HEK293 (cell line): ENCODE data around the gene ZNF732.
"Not testable (repeated sequence)": the region's sequence is repeated elsewhere in the genome, so short reads cannot be mapped to it uniquely, and the experiment has no call there.

ENCODE experiments used
- CTCF ChIA-PET: fragments of 350-600 bp; formaldehyde crosslinking; extraction: SDS; loops from one replicate; lab custom pipeline; 2021; ENCODE audit warnings: antibody characterized with exemption; lab: Yijun Ruan, JAX
- POLR2A ChIA-PET: fragments of 300-600 bp; formaldehyde crosslinking; extraction: SDS; loops from one replicate; lab custom pipeline; 2020; ENCODE audit warnings: antibody characterized with exemption, inconsistent platforms; lab: Yijun Ruan, JAX
- H3K27ac ChIP-seq: fragments of 200-500 bp; sonication (Bioruptor generic); 2 replicates; pipeline ENCODE4 v1.5.1; 2014; ENCODE audit warnings: low read depth, low read length, control low read depth, inconsistent platforms; ENCODE audit errors: extremely low read depth
- H3K36me3 ChIP-seq, 2 experiments: fragments of 200-500 bp in 1 of 2; sonication (Bioruptor generic) in 1 of 2; 1 replicate in 1 of 2; 2 replicates in 1 of 2; pipeline ENCODE4 v1.5.1; 2014 to 2017; ENCODE audit warnings: inconsistent platforms in 2 of 2, low read length in 2 of 2; ENCODE audit not compliant: control insufficient read depth in 2 of 2, insufficient read depth in 1 of 2
- H3K4me1 ChIP-seq: fragments of 200-500 bp; sonication (Bioruptor generic); 2 replicates; pipeline ENCODE4 v1.5.1; 2014; ENCODE audit warnings: mild to moderate bottlenecking, low read length, inconsistent platforms; ENCODE audit not compliant: control insufficient read depth, insufficient read depth
- H3K4me3 ChIP-seq: 2 replicates; pipeline ENCODE4 v1.5.1; 2011; ENCODE audit warnings: low read depth, mild to moderate bottlenecking, control low read depth, low read length, moderate library complexity
- H3K9me3 ChIP-seq: fragments of 200-500 bp; sonication (Bioruptor generic); 2 replicates; pipeline ENCODE4 v1.5.1; 2014; ENCODE audit warnings: low read depth, low read length, inconsistent platforms; ENCODE audit not compliant: control insufficient read depth, insufficient read depth
- GLI2 ChIP-seq: fragments of 450-650 bp; formaldehyde crosslinking; IDR thresholded peaks from 2 replicates; pipeline ENCODE4; 2017; ENCODE audit warnings: missing biosample characterization, missing genetic modification characterization, low read depth, borderline replicate concordance
- PRDM1 ChIP-seq: fragments of 450-650 bp; formaldehyde crosslinking; IDR thresholded peaks from 2 replicates; pipeline ENCODE4; 2016; ENCODE audit warnings: missing biosample characterization, missing genetic modification characterization
- SETDB1 ChIP-seq: IDR thresholded peaks from one replicate; pipeline ENCODE4 v1.6.1; 2017; ENCODE audit warnings: mild to moderate bottlenecking, low read length, moderate library complexity, mixed read lengths; ENCODE audit not compliant: insufficient read length
- SP3 ChIP-seq: fragments of 450-650 bp; formaldehyde crosslinking; IDR thresholded peaks from 2 replicates; pipeline ENCODE4 v1.5.1; 2016; ENCODE audit warnings: missing biosample characterization, missing genetic modification characterization
- TRIM28 ChIP-seq: IDR thresholded peaks from 2 replicates; pipeline ENCODE4 v1.6.1; 2011; ENCODE audit warnings: low read length, control low read depth, borderline replicate concordance
- ZEB2 ChIP-seq: fragments of 450-650 bp; formaldehyde crosslinking; IDR thresholded peaks from 2 replicates; pipeline ENCODE4 v1.5.1; 2016; ENCODE audit warnings: missing biosample characterization, missing genetic modification characterization
- ZFP69B ChIP-seq: fragments of 450-650 bp; formaldehyde crosslinking; IDR thresholded peaks from 2 replicates; pipeline ENCODE4 v1.5.1; 2016; ENCODE audit warnings: missing biosample characterization, missing genetic modification characterization
- ZNF10 ChIP-seq: fragments of 450-650 bp; formaldehyde crosslinking; IDR thresholded peaks from 2 replicates; pipeline ENCODE4 v1.5.1; 2017; ENCODE audit warnings: missing biosample characterization, missing genetic modification characterization
- ZNF175 ChIP-seq: fragments of 450-650 bp; formaldehyde crosslinking; IDR thresholded peaks from 2 replicates; pipeline ENCODE4 v1.5.1; 2016; ENCODE audit warnings: missing biosample characterization, missing genetic modification characterization
- ZNF274 ChIP-seq, 2 experiments: fragments of 200-500 bp in 1 of 2; fragments of 450-650 bp in 1 of 2; sonication (Bioruptor generic) in 1 of 2; formaldehyde crosslinking in 1 of 2; IDR thresholded peaks; 2 replicates each; pipeline versions ENCODE4 v1.5.1 to v1.6.1; 2014 to 2016; ENCODE audit warnings: borderline replicate concordance in 1 of 2, inconsistent platforms in 1 of 2, low read length in 1 of 2, missing biosample characterization in 1 of 2, missing genetic modification characterization in 1 of 2
- ZNF341 ChIP-seq: fragments of 450-650 bp; formaldehyde crosslinking; IDR thresholded peaks from 2 replicates; pipeline ENCODE4; 2016; ENCODE audit warnings: low read depth, missing biosample characterization, missing genetic modification characterization
- ZNF558 ChIP-seq: fragments of 450-650 bp; formaldehyde crosslinking; IDR thresholded peaks from 2 replicates; pipeline ENCODE4 v1.5.1; 2016; ENCODE audit warnings: missing biosample characterization, missing genetic modification characterization
- ZNF654 ChIP-seq: fragments of 450-650 bp; formaldehyde crosslinking; IDR thresholded peaks from 2 replicates; pipeline ENCODE4 v1.5.1; 2016; ENCODE audit warnings: low read depth, missing biosample characterization, missing genetic modification characterization
- ZNF677 ChIP-seq: fragments of 450-650 bp; IDR thresholded peaks from 2 replicates; pipeline ENCODE4 v1.5.0; 2018; ENCODE audit warnings: missing biosample characterization, mild to moderate bottlenecking, missing genetic modification characterization, moderate library complexity
- ZNF768 ChIP-seq: fragments of 450-650 bp; formaldehyde crosslinking; IDR thresholded peaks from 2 replicates; pipeline ENCODE4 v1.5.1; 2018; ENCODE audit warnings: missing biosample characterization, mild to moderate bottlenecking, missing genetic modification characterization
- ZNF776 ChIP-seq: fragments of 450-650 bp; formaldehyde crosslinking; IDR thresholded peaks from 2 replicates; pipeline ENCODE4 v1.5.0; 2017; ENCODE audit warnings: missing biosample characterization, missing genetic modification characterization, borderline replicate concordance
- TF ChIP-seq, protein P1 (sequence below): fragments of 450-650 bp; formaldehyde crosslinking; IDR thresholded peaks from 2 replicates; pipeline ENCODE4 v1.5.1; 2016; ENCODE audit warnings: missing biosample characterization, missing genetic modification characterization
- TF ChIP-seq, protein P2 (sequence below): fragments of 450-650 bp; formaldehyde crosslinking; conservative IDR thresholded peaks from 2 replicates; pipeline ENCODE4 v1.5.1; 2016; ENCODE audit warnings: low read depth, missing biosample characterization, missing genetic modification characterization

The ZNF732 gene

DNA sequence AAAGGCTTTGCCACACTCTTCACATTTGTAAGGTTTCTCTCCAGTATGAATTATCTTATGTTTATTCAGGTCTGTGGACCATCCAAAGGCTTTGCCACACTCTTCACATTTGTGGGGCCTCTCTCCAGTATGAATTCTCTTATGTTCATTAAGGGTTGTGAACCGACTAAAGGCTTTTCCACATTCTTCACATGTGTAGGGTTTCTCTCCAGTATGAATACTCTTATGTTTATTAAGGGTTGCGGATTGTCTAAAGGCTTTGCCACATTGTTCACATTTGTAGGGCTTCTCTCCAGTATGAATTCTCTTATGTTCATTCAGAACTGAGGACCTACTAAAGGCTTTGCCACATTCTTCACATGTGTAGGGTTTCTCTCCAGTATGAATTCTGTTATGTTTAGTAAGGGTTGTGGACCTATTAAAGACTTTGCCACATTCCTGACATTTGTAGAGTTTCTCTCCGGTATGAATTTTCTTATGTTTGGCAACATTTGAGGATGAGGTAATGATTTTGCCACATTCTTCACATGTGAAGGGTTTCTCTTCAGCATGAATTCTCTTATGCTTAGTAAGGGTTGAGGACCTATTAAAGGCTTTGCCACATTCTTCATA lies 33.7 kb downstream of the ZNF732 start:
- Histone ChIP-seq H3K9me3 (no peaks in the 10 kb centered on the region), H3K4me3 (no peak overlapping the region), H3K27ac (no peak overlapping the region), H3K36me3 (no peaks in the 10 kb centered on the region), H3K4me1 (no peaks in the 10 kb centered on the region)
- ChIA-PET POLR2A (no interaction called here), CTCF (no interaction called here)
- no peak for TF ChIP-seq ZNF341 (tag by site-specific recombination)
- peak; percentile 90 for TF ChIP-seq SETDB1
- no peak for TF ChIP-seq ZNF677
- TF ChIP-seq ZFP69B (tag by site-specific recombination): no peak
- TF ChIP-seq, protein P1, sequence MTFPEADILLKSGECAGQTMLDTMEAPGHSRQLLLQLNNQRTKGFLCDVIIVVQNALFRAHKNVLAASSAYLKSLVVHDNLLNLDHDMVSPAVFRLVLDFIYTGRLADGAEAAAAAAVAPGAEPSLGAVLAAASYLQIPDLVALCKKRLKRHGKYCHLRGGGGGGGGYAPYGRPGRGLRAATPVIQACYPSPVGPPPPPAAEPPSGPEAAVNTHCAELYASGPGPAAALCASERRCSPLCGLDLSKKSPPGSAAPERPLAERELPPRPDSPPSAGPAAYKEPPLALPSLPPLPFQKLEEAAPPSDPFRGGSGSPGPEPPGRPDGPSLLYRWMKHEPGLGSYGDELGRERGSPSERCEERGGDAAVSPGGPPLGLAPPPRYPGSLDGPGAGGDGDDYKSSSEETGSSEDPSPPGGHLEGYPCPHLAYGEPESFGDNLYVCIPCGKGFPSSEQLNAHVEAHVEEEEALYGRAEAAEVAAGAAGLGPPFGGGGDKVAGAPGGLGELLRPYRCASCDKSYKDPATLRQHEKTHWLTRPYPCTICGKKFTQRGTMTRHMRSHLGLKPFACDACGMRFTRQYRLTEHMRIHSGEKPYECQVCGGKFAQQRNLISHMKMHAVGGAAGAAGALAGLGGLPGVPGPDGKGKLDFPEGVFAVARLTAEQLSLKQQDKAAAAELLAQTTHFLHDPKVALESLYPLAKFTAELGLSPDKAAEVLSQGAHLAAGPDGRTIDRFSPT (tag by site-specific recombination): no peak
- TF ChIP-seq ZEB2 (tag by site-specific recombination): no peak
- no peak for TF ChIP-seq PRDM1 (tag by site-specific recombination)
- no peak for TF ChIP-seq ZNF175 (tag by site-specific recombination)
- TF ChIP-seq ZNF776 (tag by site-specific recombination): no peak
- peak; percentile 82 for TF ChIP-seq ZNF274 (IDR thresholded peaks at IDR 0.05; ENCODE audit: low read length)
- TF ChIP-seq ZNF274 (tag by site-specific recombination; IDR thresholded peaks at IDR 0.05; ENCODE audit: borderline replicate concordance): peak; percentile 89; the same call in 1 of the 2 replicates
- peak; percentile 91; the same call in 1 of the 2 replicates for TF ChIP-seq TRIM28

DNA sequence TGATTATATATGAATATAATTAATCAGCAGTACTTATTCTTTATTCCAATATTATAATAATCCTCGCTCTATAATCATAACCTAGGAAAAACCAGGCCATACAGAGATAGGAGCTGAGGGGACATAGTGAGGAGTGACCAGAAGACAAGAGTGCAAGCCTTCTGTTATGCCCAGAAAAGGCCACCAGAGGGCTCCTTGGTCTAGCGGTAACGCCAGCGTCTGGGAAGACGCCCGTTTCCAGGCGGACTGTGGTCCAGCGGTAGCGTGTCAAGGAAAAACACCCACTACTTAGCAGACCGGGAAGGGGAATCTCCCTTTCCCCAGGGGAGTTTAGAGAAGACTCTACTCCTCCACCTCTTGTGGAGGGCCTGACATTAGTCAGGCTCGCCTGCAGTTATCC lies 46.0 kb downstream of the ZNF732 start:
- H3K4me3 ChIP-seq, H3K36me3 ChIP-seq, H3K9me3 ChIP-seq, H3K4me1 ChIP-seq, CTCF ChIA-PET, POLR2A ChIA-PET, H3K27ac ChIP-seq: not testable (repeated sequence)
- TF ChIP-seq ZNF654: peak; percentile 45

DNA sequence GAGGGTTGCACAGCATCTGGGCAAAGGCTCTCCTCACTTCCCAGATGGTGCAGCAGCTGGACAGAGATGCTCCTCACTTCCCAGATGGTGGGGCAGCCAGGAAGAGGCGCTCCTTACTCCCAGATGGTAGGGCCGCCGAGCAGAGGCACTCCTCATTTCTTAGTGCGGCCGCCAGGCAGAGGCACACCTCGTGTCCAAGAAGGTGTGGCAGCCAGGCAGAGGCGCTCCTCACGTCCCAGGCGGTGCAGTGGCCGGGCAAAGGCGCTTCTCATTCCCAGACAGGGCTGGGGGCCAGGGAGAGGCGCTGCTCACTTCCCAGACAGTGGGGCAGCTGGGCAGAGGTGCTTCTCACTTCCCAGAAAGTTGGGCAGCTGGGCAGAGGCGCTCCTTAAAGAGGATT lies 48.8 kb downstream of the ZNF732 start:
- Histone ChIP-seq H3K9me3 (no peaks in the 10 kb centered on the region), H3K4me1 (no peaks in the 10 kb centered on the region)
- POLR2A ChIA-PET: no interaction called here
- TF ChIP-seq ZNF558 (tag by site-specific recombination): no peak
- TF ChIP-seq SP3: no peak
- no peak for TF ChIP-seq ZNF274 (IDR thresholded peaks at IDR 0.05; ENCODE audit: low read length)
- no peak for TF ChIP-seq ZNF274 (tag by site-specific recombination; IDR thresholded peaks at IDR 0.05; ENCODE audit: borderline replicate concordance)
- TF ChIP-seq ZNF768: no peak
- TF ChIP-seq GLI2 (tag by site-specific recombination): no peak
- TF ChIP-seq, protein P2, sequence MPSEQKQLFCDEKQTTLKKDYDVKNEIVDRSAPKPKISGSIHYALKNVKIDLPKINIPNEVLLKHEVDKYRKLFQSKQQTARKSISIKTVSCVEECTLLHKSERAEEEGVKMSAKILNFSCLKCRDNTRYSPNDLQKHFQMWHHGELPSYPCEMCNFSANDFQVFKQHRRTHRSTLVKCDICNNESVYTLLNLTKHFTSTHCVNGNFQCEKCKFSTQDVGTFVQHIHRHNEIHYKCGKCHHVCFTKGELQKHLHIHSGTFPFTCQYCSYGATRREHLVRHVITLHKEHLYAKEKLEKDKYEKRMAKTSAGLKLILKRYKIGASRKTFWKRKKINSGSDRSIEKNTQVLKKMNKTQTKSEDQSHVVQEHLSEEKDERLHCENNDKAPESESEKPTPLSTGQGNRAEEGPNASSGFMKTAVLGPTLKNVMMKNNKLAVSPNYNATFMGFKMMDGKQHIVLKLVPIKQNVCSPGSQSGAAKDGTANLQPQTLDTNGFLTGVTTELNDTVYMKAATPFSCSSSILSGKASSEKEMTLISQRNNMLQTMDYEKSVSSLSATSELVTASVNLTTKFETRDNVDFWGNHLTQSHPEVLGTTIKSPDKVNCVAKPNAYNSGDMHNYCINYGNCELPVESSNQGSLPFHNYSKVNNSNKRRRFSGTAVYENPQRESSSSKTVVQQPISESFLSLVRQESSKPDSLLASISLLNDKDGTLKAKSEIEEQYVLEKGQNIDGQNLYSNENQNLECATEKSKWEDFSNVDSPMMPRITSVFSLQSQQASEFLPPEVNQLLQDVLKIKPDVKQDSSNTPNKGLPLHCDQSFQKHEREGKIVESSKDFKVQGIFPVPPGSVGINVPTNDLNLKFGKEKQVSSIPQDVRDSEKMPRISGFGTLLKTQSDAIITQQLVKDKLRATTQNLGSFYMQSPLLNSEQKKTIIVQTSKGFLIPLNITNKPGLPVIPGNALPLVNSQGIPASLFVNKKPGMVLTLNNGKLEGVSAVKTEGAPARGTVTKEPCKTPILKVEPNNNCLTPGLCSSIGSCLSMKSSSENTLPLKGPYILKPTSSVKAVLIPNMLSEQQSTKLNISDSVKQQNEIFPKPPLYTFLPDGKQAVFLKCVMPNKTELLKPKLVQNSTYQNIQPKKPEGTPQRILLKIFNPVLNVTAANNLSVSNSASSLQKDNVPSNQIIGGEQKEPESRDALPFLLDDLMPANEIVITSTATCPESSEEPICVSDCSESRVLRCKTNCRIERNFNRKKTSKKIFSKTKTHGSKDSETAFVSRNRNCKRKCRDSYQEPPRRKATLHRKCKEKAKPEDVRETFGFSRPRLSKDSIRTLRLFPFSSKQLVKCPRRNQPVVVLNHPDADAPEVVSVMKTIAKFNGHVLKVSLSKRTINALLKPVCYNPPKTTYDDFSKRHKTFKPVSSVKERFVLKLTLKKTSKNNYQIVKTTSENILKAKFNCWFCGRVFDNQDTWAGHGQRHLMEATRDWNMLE (tag by site-specific recombination): no peak
- TF ChIP-seq ZNF10 (tag by site-specific recombination): no peak
- TF ChIP-seq, all 188 proteins: peak for 0
- Histone ChIP-seq H3K36me3 (no peaks in the 10 kb centered on the region), H3K27ac (no peak overlapping the region), H3K4me3 (no peak overlapping the region)
- CTCF ChIA-PET: interaction anchor here (0.7 to 1.5 kb wide), 2 partner anchors 14 to 49 kb away, joined by 3 to 4 read pairs; partner anchors contain the start of gene ZNF732
